Pancreas (tissue), 10 donors: Measurements from ENCODE around the gene GLMN. TPM values are rescaled to one million over a fixed set of nuclear protein-coding genes. Genes with fewer than 3 reads are reported as not detected.
A peak's percentile ranks its signal among the peaks of the same experiment; 100 is the strongest.

Experiments
- ATAC-seq, 4 donors: fragments of 200-7000 bp; cut with Tn5 transposase; one replicate each; pipeline versions ENCODE4 v1.8.0 to v1.9.1; 2020; ENCODE audit warnings: mild to moderate bottlenecking in 4 of 4, moderate library complexity in 4 of 4
- DNase-seq, 6 donors: peaks; one replicate each; pipeline ENCODE4 v3.0.0-alpha.2; 2020
- FAIRE-seq: peaks from 2 replicates; lab custom pipeline; 2012; peaks lifted over from hg19 to GRCh38; lab: Jason Lieb, UNC
- H3K27ac ChIP-seq, 4 donors: fragments of 200-600 bp; sonication (generic); 1 replicate in 3 of 4; 2 replicates in 1 of 4; pipeline versions ENCODE4 v1.5.0 to v1.8.0; 2020
- H3K27me3 ChIP-seq, 4 donors: fragments of 200-600 bp; one replicate each; pipeline ENCODE4 v1.8.0; 2021
- H3K36me3 ChIP-seq, 3 donors: fragments of 200-600 bp; sonication (generic) in 1 of 3; one replicate each; pipeline versions ENCODE4 v1.5.0 to v1.8.0; 2020 to 2021
- H3K4me1 ChIP-seq, 3 donors: fragments of 200-600 bp; one replicate each; pipeline ENCODE4 v1.8.0; 2021
- H3K4me3 ChIP-seq, 4 donors: fragments of 200-600 bp; sonication (generic) in 2 of 4; one replicate each; pipeline versions ENCODE4 v1.5.0 to v1.8.0; 2020 to 2021
- H3K9me3 ChIP-seq, 4 donors: fragments of 200-600 bp; one replicate each; pipeline ENCODE4 v1.8.0; 2021
- WGBS, 2 donors: extraction: QIAGEN DNeasy Blood & Tissue Kit; methylation state at CpG; one replicate each; pipeline ENCODE4 v1.1.7; 2013; 5-methylcytosine and 5-hydroxymethylcytosine counted together
- intact Hi-C, 3 donors: fragments of 100-400 bp; cut with DNase I; formaldehyde crosslinking; loops; one replicate each; pipeline versions ENCODE4 v1.11.1 to v1.14.2; 2022
- polyA plus RNA-seq, 2 donors: library from polyadenylated mRNA; stranded (reverse); fragments of 200-250 nt; gene quantifications; one replicate each; pipeline ENCODE4 v1.2.3, GENCODE V29; 2013
- total RNA-seq, 6 donors: library from RNA; stranded (reverse); fragmentation: NEBNext Ultra II Directional in 4 of 6; extraction: Animal tissue kit (Norgen Biotek cat#: 25700) in 4 of 6; gene quantifications; one replicate each; pipeline versions ENCODE4 v1.2.1 to v1.2.4, GENCODE V29; 2021 to 2023
- TF ChIP-seq, protein P1 (sequence below), 4 donors: fragments of 200-600 bp; sonication (generic) in 3 of 4; IDR thresholded peaks; one replicate each; pipeline versions ENCODE4 v1.5.0 to v1.8.0; 2021; ENCODE audit warnings: antibody characterized with exemption in 4 of 4
- donor health status: healthy with polysubstance abuse.
- donor health status: DM: no; HTN: no; CAD: no; lungs with moderate emphysema.
- donor health status: DM: no; HTN: no; CAD: no.
- donor health status: control.
- donor health status: control.
- donor health status: Bipolar disorder and iron deficiency.
- donor health status: DM: yes; HTN: yes; CAD: no.
- donor health status: DM: no; HTN: no; CAD: no.
- donor health status: DM: no; HTN: no; CAD: no.
- donor health status: DM: yes; HTN: yes; CAD: no.

The GLMN gene
- total and polyA plus RNA-seq, 8 donors, result 1.7 to 10.4 (median 2.7) TPM

- TF ChIP-seq, protein P1, sequence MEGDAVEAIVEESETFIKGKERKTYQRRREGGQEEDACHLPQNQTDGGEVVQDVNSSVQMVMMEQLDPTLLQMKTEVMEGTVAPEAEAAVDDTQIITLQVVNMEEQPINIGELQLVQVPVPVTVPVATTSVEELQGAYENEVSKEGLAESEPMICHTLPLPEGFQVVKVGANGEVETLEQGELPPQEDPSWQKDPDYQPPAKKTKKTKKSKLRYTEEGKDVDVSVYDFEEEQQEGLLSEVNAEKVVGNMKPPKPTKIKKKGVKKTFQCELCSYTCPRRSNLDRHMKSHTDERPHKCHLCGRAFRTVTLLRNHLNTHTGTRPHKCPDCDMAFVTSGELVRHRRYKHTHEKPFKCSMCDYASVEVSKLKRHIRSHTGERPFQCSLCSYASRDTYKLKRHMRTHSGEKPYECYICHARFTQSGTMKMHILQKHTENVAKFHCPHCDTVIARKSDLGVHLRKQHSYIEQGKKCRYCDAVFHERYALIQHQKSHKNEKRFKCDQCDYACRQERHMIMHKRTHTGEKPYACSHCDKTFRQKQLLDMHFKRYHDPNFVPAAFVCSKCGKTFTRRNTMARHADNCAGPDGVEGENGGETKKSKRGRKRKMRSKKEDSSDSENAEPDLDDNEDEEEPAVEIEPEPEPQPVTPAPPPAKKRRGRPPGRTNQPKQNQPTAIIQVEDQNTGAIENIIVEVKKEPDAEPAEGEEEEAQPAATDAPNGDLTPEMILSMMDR (IDR thresholded peaks at IDR 0.05), result no peak
- ATAC-seq, result peak in 2 of 4 donors; percentile 76 to 77
- Histone ChIP-seq H3K9me3 (no peaks in the 10 kb centered on the region), H3K4me1 (no peaks in the 10 kb centered on the region), H3K36me3 (peaks cover 0 to 19% (median 0%) of the 10 kb centered on the region in 3 donors), H3K27me3 (no peaks in the 10 kb centered on the region), H3K4me3 (no peak overlapping the region), H3K27ac (no peak overlapping the region)
- intact Hi-C loops, result no loop called here
- DNase-seq, result no peak
- no peak for FAIRE-seq
Observed at GRCh38 chr1:92324784-92325183, 26.0 kb upstream of the GLMN start.

- Histone ChIP-seq H3K27ac (no peak overlapping the region), H3K9me3 (no peaks in the 10 kb centered on the region), H3K36me3 (peaks cover 0 to 19% (median 0%) of the 10 kb centered on the region in 3 donors), H3K27me3 (no peaks in the 10 kb centered on the region), H3K4me1 (no peaks in the 10 kb centered on the region), H3K4me3 (no peak overlapping the region)
- intact Hi-C loops, result no loop called here
- 94 to 97% methylated on average over 7 of the region's 7 CpGs for whole genome bisulfite sequencing, 2 donors
- TF ChIP-seq, protein P1 (IDR thresholded peaks at IDR 0.05), result no peak
- ATAC-seq (no peak), FAIRE-seq (no peak), DNase-seq (no peak)
Observed at GRCh38 chr1:92323473-92324453, 25.0 kb upstream of the GLMN start.

DNA sequence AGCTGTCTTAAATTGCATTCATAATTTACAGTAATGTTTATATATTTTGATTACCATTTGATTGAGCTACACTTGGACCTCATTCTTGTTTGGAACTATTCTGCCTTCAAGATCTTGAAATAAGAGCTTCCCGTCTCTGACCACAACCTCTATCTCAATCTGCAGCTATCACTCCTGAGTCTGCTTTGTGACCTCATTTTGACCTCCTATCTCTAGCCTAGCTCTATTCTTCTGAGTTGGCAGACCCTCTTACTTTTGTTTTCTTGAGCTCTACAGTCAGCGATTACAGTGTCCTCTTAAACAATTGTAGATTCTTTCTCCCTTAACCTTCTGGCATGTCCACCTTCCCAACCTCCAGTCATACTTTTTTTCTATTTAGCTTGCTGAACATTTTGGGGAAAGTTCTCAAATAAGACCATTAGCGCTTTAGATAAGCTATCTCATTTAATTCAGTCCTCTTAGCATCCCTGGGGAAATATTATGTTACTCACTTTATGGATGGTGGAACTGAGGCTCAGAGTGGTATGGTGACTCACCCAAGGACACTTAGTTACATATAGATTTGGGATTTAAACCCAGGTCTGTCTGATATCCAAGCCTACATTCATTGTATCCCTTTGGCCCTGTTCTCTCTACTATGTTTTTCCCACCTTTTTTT lies 19.2 kb upstream of the GLMN start:
- Histone ChIP-seq H3K27ac (no peak overlapping the region), H3K4me3 (no peak overlapping the region), H3K4me1 (no peaks in the 10 kb centered on the region), H3K27me3 (no peaks in the 10 kb centered on the region), H3K36me3 (peaks cover 0 to 4% (median 0%) of the 10 kb centered on the region in 3 donors), H3K9me3 (no peaks in the 10 kb centered on the region)
- TF ChIP-seq, protein P1 (IDR thresholded peaks at IDR 0.05), result no peak
- no peak for ATAC-seq
- 90 to 91% methylated on average over 3 of the region's 3 CpGs for WGBS, 2 donors
- no peak for DNase-seq
- no peak for FAIRE-seq
- intact Hi-C loops, result no loop called here

- H3K9me3 ChIP-seq, result no peaks in the 10 kb centered on the region
- H3K27me3 ChIP-seq, result no peaks in the 10 kb centered on the region
- WGBS, 2 donors, result 83 to 88% methylated on average over 6 of the region's 6 CpGs
- no peak for FAIRE-seq
- H3K27ac ChIP-seq, result no peak overlapping the region
- ATAC-seq, result peak in 1 of 4 donors; percentile 27
- no peak for DNase-seq
- TF ChIP-seq, protein P1 (IDR thresholded peaks at IDR 0.05), result no peak
- intact Hi-C loops, result no loop called here
- no peak overlapping the region for H3K4me3 ChIP-seq
- no peaks in the 10 kb centered on the region for H3K4me1 ChIP-seq
- no peaks in the 10 kb centered on the region for H3K36me3 ChIP-seq
Observed at GRCh38 chr1:92315766-92316599, 17.2 kb upstream of the GLMN start.
